Osteoblast (primary cell): ENCODE data around the gene CARMIL1. TPM values are rescaled to one million over a fixed set of nuclear protein-coding genes. Genes with fewer than 3 reads are reported as not detected.

ENCODE experiments used
- DNase-seq: peaks from one replicate; pipeline ENCODE4 v3.0.0; 2011; ENCODE audit warnings: low spot score, mixed read lengths; ENCODE audit not compliant: insufficient read length; ENCODE audit errors: missing footprints
- H2AFZ ChIP-seq: 2 replicates; pipeline ENCODE4 v1.6.0; 2011; ENCODE audit warnings: mild to moderate bottlenecking, low read length
- H3K27ac ChIP-seq: 2 replicates; pipeline ENCODE4 v1.5.1; 2011; ENCODE audit warnings: mild to moderate bottlenecking, low read depth, low read length, moderate library complexity
- H3K27me3 ChIP-seq: 2 replicates; pipeline ENCODE4 v1.6.0; 2012; ENCODE audit warnings: mild to moderate bottlenecking, control low read depth, inconsistent platforms, low read length, moderate library complexity; ENCODE audit not compliant: insufficient read depth
- H3K36me3 ChIP-seq: 2 replicates; pipeline ENCODE4 v1.5.1; 2011; ENCODE audit warnings: mild to moderate bottlenecking, low read length, control low read depth, moderate library complexity; ENCODE audit not compliant: insufficient read depth
- H3K4me1 ChIP-seq: 2 replicates; pipeline ENCODE4 v1.5.1; 2011; ENCODE audit warnings: mild to moderate bottlenecking, low read length, control low read depth, moderate library complexity; ENCODE audit not compliant: insufficient read depth
- H3K4me2 ChIP-seq: 2 replicates; pipeline ENCODE4 v1.6.0; 2011; ENCODE audit warnings: mild to moderate bottlenecking, low read length; ENCODE audit not compliant: insufficient read depth
- H3K4me3 ChIP-seq: fragments of 200-600 bp; sonication (generic); 3 replicates; pipeline ENCODE4 v1.5.1; 2012; ENCODE audit warnings: mild to moderate bottlenecking, low read length, inconsistent platforms; ENCODE audit not compliant: insufficient read depth
- H3K79me2 ChIP-seq: 2 replicates; pipeline ENCODE4 v1.6.0; 2012; ENCODE audit warnings: mild to moderate bottlenecking, low read length, control low read depth, inconsistent platforms; ENCODE audit not compliant: insufficient read depth
- H3K9me3 ChIP-seq: 2 replicates; pipeline ENCODE4 v1.5.1; 2011; ENCODE audit warnings: low read depth, low read length, control low read depth
- H4K20me1 ChIP-seq: 2 replicates; pipeline ENCODE4 v1.6.0; 2012; ENCODE audit warnings: mild to moderate bottlenecking, low read length, control low read depth; ENCODE audit not compliant: insufficient read depth
- total RNA-seq: library from RNA; depleted of rRNA; stranded (reverse); fragments of >200 nt; gene quantifications from 2 replicates; pipeline ENCODE4 v1.2.3, GENCODE V29; 2012
- TF ChIP-seq, protein P1 (sequence below): IDR thresholded peaks from 2 replicates; pipeline ENCODE4 v1.5.1; 2011; ENCODE audit warnings: mild to moderate bottlenecking, low read depth, low read length, moderate library complexity; ENCODE audit errors: extremely low read depth

CARMIL1 gene
- total RNA-seq, 1 donor: 25.7 TPM

DNA sequence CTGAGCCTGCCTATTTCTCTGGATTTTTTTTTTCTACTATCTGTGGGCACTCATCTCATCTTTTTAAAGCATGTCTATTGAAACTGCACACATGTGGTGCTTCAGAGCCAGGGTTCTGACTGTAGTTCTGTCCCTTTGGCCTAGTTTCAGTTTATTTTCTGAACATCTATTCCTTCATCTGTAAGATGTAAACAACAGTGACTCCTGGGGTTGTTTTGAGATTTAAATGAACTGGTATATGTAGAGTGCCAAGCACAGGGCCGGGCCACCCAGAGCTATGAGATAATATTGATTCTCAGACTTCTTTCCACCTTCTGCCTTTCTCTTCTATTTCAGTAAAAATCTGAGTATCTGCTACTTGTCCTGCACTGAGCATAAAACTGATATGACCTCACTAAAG is 185.1 kb downstream of the CARMIL1 start:
- H2AFZ ChIP-seq: no peak overlapping the region
- DNase-seq: no peak
- H4K20me1 ChIP-seq: no peaks in the 10 kb centered on the region
- H3K36me3 ChIP-seq: no peaks in the 10 kb centered on the region
- no peaks in the 10 kb centered on the region for H3K9me3 ChIP-seq
- H3K4me3 ChIP-seq: no peak overlapping the region
- H3K4me2 ChIP-seq: no peak overlapping the region
- no peaks in the 10 kb centered on the region for H3K79me2 ChIP-seq
- no peaks in the 10 kb centered on the region for H3K4me1 ChIP-seq
- H3K27ac ChIP-seq: no peak overlapping the region
- no peaks in the 10 kb centered on the region for H3K27me3 ChIP-seq
- TF ChIP-seq, protein P1, sequence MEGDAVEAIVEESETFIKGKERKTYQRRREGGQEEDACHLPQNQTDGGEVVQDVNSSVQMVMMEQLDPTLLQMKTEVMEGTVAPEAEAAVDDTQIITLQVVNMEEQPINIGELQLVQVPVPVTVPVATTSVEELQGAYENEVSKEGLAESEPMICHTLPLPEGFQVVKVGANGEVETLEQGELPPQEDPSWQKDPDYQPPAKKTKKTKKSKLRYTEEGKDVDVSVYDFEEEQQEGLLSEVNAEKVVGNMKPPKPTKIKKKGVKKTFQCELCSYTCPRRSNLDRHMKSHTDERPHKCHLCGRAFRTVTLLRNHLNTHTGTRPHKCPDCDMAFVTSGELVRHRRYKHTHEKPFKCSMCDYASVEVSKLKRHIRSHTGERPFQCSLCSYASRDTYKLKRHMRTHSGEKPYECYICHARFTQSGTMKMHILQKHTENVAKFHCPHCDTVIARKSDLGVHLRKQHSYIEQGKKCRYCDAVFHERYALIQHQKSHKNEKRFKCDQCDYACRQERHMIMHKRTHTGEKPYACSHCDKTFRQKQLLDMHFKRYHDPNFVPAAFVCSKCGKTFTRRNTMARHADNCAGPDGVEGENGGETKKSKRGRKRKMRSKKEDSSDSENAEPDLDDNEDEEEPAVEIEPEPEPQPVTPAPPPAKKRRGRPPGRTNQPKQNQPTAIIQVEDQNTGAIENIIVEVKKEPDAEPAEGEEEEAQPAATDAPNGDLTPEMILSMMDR: no peak

DNA sequence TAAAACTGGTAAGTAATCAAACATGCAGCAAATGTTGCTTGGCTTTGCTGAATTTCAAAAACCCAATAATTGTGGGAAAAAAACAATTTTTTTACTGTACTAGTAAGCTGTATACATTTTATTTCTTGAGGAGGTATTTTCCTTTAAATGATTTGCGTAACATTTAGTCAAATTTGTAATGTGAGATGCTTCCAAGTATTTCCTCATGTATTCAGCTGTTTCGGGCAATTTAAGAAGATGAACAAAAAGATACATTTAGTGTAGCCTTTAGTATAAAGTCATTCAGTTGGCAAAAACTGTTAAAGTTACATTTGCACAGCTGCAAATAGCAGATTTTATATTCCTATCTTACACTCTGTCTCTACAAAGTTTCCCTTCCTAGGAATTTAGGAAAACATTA is 186.8 kb downstream of the CARMIL1 start:
- H3K79me2 ChIP-seq: no peaks in the 10 kb centered on the region
- H3K4me3 ChIP-seq: no peak overlapping the region
- no peaks in the 10 kb centered on the region for H3K9me3 ChIP-seq
- TF ChIP-seq, protein P1: no peak
- DNase-seq: no peak
- H3K4me1 ChIP-seq: no peaks in the 10 kb centered on the region
- H3K27me3 ChIP-seq: no peaks in the 10 kb centered on the region
- H3K27ac ChIP-seq: no peak overlapping the region
- no peak overlapping the region for H3K4me2 ChIP-seq
- no peak overlapping the region for H2AFZ ChIP-seq
- H3K36me3 ChIP-seq: no peaks in the 10 kb centered on the region
- no peaks in the 10 kb centered on the region for H4K20me1 ChIP-seq

DNA sequence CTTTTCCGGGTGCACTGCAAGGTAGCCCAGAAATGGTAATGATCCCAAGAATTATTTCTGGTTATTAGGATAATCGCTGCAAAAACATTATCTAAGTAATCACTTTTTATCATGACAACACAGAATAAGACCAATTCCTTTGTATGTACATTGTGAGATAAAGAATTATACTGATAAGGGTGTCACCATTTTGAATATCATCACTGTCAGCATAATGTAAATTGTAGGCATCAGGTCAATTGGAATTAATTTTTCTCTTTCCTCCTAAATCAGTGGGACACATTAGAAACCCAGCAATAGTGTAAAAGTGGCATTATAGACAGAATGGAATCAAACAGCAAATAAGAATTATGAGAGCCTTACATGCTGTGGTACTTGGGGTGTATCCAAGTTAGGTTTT is 189.7 kb downstream of the CARMIL1 start:
- Histone ChIP-seq H3K36me3 (no peaks in the 10 kb centered on the region), H3K27me3 (no peaks in the 10 kb centered on the region), H3K9me3 (no peaks in the 10 kb centered on the region), H3K79me2 (no peaks in the 10 kb centered on the region), H3K27ac (no peak overlapping the region), H4K20me1 (no peaks in the 10 kb centered on the region), H3K4me3 (no peak overlapping the region), H2AFZ (no peak overlapping the region), H3K4me1 (no peaks in the 10 kb centered on the region), H3K4me2 (no peak overlapping the region)
- TF ChIP-seq, protein P1: no peak
- no peak for DNase-seq

DNA sequence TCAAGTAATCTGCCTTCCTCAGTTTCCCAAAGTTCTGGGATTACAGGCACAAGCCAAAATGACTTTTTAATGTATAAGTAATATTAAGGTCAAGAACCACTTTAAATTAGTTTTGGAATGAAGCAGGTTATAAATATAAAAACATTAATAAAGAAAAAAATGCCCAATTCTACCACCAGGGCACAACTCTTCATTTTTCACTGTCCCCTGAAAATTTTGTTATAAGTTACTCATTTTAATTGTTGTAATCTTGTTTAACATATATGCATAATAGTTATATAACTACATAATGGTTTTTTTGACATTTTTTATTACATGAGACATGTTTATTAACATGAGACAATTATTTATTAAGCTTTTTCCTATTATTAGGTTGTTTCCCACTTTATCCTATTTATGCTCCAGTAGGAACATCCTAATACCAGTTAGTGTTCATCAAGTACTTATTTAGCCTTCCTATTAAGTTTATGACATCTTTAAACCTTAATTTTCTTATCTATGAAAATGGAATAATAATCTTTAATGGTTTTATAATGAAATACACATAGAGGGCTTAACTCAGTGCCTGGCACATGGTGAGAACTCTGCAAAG is 190.7 kb downstream of the CARMIL1 start:
- no peaks in the 10 kb centered on the region for H3K4me1 ChIP-seq
- no peak for DNase-seq

More for the DNA sequence above, 190.7 kb downstream of the CARMIL1 start:
- TF ChIP-seq, protein P1: peak; percentile 34
- H3K79me2 ChIP-seq: no peaks in the 10 kb centered on the region
- H3K27ac ChIP-seq: no peak overlapping the region
- H3K4me3 ChIP-seq: no peak overlapping the region
- no peaks in the 10 kb centered on the region for H3K36me3 ChIP-seq
- no peaks in the 10 kb centered on the region for H3K9me3 ChIP-seq
- H3K27me3 ChIP-seq: no peaks in the 10 kb centered on the region
- no peak overlapping the region for H3K4me2 ChIP-seq
- no peak overlapping the region for H2AFZ ChIP-seq
- H4K20me1 ChIP-seq: no peaks in the 10 kb centered on the region
